Trophoblast cell (in vitro differentiated cells and primary cell): ENCODE results near the gene YWHAE.
A peak's percentile ranks its signal among the peaks of the same experiment; 100 is the strongest.

Experiments
- DNase-seq, 2 donors: peaks; one replicate each; pipeline ENCODE4 v3.0.0-alpha.2; 2016
- H2AFZ ChIP-seq: 2 replicates; pipeline ENCODE4 v1.6.1; 2013; ENCODE audit warnings: low read length, moderate library complexity, mild to moderate bottlenecking; ENCODE audit not compliant: insufficient read depth, poor library complexity
- H2AK5ac ChIP-seq: 2 replicates; pipeline ENCODE4 v1.6.1; 2013; ENCODE audit warnings: mild to moderate bottlenecking, low read length
- H2BK120ac ChIP-seq: 2 replicates; pipeline ENCODE4 v1.6.1; 2013; ENCODE audit warnings: low read length, mild to moderate bottlenecking, moderate library complexity; ENCODE audit not compliant: insufficient read depth, poor library complexity
- H2BK12ac ChIP-seq: 2 replicates; pipeline ENCODE4 v1.6.1; 2013; ENCODE audit warnings: mild to moderate bottlenecking, low read length, moderate library complexity
- H2BK5ac ChIP-seq: 2 replicates; pipeline ENCODE4 v1.6.1; 2013; ENCODE audit warnings: low read length, low read depth, moderate library complexity, mild to moderate bottlenecking; ENCODE audit not compliant: poor library complexity
- H3K14ac ChIP-seq: 2 replicates; pipeline ENCODE4 v1.6.1; 2013; ENCODE audit warnings: mild to moderate bottlenecking, low read length
- H3K18ac ChIP-seq: 2 replicates; pipeline ENCODE4 v1.6.1; 2013; ENCODE audit warnings: mild to moderate bottlenecking, low read length
- H3K23ac ChIP-seq: 2 replicates; pipeline ENCODE4 v1.6.1; 2013; ENCODE audit warnings: low read length
- H3K27ac ChIP-seq: 2 replicates; pipeline ENCODE4 v1.5.1; 2013; ENCODE audit warnings: low read depth, mild to moderate bottlenecking, inconsistent platforms, low read length, moderate library complexity
- H3K27me3 ChIP-seq: 2 replicates; pipeline ENCODE4 v1.6.1; 2013; ENCODE audit warnings: inconsistent platforms, mild to moderate bottlenecking, low read length, moderate library complexity; ENCODE audit not compliant: insufficient read depth
- H3K36me3 ChIP-seq, 2 experiments: 1 replicate in 1 of 2; 2 replicates in 1 of 2; pipeline ENCODE4 v1.6.1; 2013; ENCODE audit warnings: low read length in 2 of 2, mild to moderate bottlenecking in 2 of 2, moderate library complexity in 1 of 2; ENCODE audit not compliant: insufficient read depth in 2 of 2, control insufficient read depth in 1 of 2
- H3K4ac ChIP-seq: 2 replicates; pipeline ENCODE4 v1.6.1; 2013; ENCODE audit warnings: low read depth, mild to moderate bottlenecking, low read length, moderate library complexity
- H3K4me1 ChIP-seq, 2 experiments: 1 replicate in 1 of 2; 2 replicates in 1 of 2; pipeline ENCODE4 v1.6.1; 2013; ENCODE audit warnings: low read length in 2 of 2, mild to moderate bottlenecking in 2 of 2, moderate library complexity in 1 of 2; ENCODE audit not compliant: insufficient read depth in 2 of 2, control insufficient read depth in 1 of 2
- H3K4me2 ChIP-seq: 2 replicates; pipeline ENCODE4 v1.6.1; 2013; ENCODE audit warnings: inconsistent platforms, mild to moderate bottlenecking, low read length, moderate library complexity
- H3K4me3 ChIP-seq: 2 replicates; pipeline ENCODE4 v1.5.1; 2013; ENCODE audit warnings: mild to moderate bottlenecking, low read depth, low read length, inconsistent platforms
- H3K79me1 ChIP-seq: one replicate; pipeline ENCODE4 v1.6.1; 2013; ENCODE audit warnings: low read length
- H3K79me2 ChIP-seq: 2 replicates; pipeline ENCODE4 v1.6.1; 2013; ENCODE audit warnings: low read length, mild to moderate bottlenecking; ENCODE audit not compliant: control insufficient read depth, insufficient read depth, poor library complexity
- H3K9ac ChIP-seq: 2 replicates; pipeline ENCODE4 v1.6.1; 2013; ENCODE audit warnings: mild to moderate bottlenecking, low read length
- H3K9me3 ChIP-seq: 2 replicates; pipeline ENCODE4 v1.6.1; 2013; ENCODE audit warnings: low read depth, mild to moderate bottlenecking, control low read depth, inconsistent platforms, low read length; ENCODE audit not compliant: insufficient read depth
- H4K12ac ChIP-seq: 2 replicates; pipeline ENCODE4 v1.6.1; 2013; ENCODE audit warnings: low read depth, mild to moderate bottlenecking, low read length, moderate library complexity
- H4K8ac ChIP-seq: 2 replicates; pipeline ENCODE4 v1.6.1; 2013; ENCODE audit warnings: low read depth, mild to moderate bottlenecking, low read length, moderate library complexity
- H4K91ac ChIP-seq: one replicate; pipeline ENCODE4 v1.6.1; 2013; ENCODE audit warnings: low read depth, mild to moderate bottlenecking, low read length, moderate library complexity
- WGBS: extraction: QIAGEN DNeasy Blood & Tissue Kit; methylation state at CpG from one replicate; pipeline ENCODE4 v1.1.7; 2013; ENCODE audit warnings: missing lambda C conversion rate; ENCODE audit not compliant: insufficient read length, insufficient coverage; ENCODE audit errors: extremely low coverage; 5-methylcytosine and 5-hydroxymethylcytosine counted together

The YWHAE gene

GRCh38 chr17:1374431-1375177 is 25.4 kb downstream of the YWHAE start:
- Histone ChIP-seq H3K79me2 (peaks cover 37% of the 10 kb centered on the region), H2BK120ac (no peak overlapping the region), H3K27me3 (no peaks in the 10 kb centered on the region), H2BK5ac (no peak overlapping the region), H3K9me3 (peaks cover 2% of the 10 kb centered on the region), H3K14ac (no peak overlapping the region), H4K8ac (no peak overlapping the region), H2BK12ac (no peak overlapping the region), H3K9ac (no peak overlapping the region), H3K23ac (no peak overlapping the region), H4K91ac (no peak overlapping the region), H3K4me1 (peaks cover 3 to 8% of the 10 kb centered on the region in 2 experiments), H2AK5ac (no peak overlapping the region), H3K18ac (no peak overlapping the region), H3K4ac (peak overlapping the region; percentile 97), H4K12ac (no peak overlapping the region), H2AFZ (no peak overlapping the region), H3K36me3 (peaks cover 9 to 13% of the 10 kb centered on the region in 2 experiments), H3K4me2 (no peak overlapping the region), H3K27ac (no peak overlapping the region), H3K79me1 (no peaks in the 10 kb centered on the region), H3K4me3 (no peak overlapping the region)
- WGBS: no CpG with 5 or more reads among the region's 10 CpGs
- DNase-seq: no peak

GRCh38 chr17:1373707-1374237 is 26.2 kb downstream of the YWHAE start:
- Histone ChIP-seq H4K91ac (no peak overlapping the region), H3K27me3 (no peaks in the 10 kb centered on the region), H3K79me2 (peaks cover 37% of the 10 kb centered on the region), H3K4me1 (peaks cover 0 to 4% of the 10 kb centered on the region in 2 experiments), H3K18ac (no peak overlapping the region), H3K36me3 (peaks cover 7 to 13% of the 10 kb centered on the region in 2 experiments), H3K9me3 (peaks cover 2% of the 10 kb centered on the region), H3K79me1 (no peaks in the 10 kb centered on the region), H4K8ac (no peak overlapping the region), H3K27ac (no peak overlapping the region), H4K12ac (no peak overlapping the region), H3K9ac (no peak overlapping the region), H2AFZ (no peak overlapping the region), H2BK120ac (no peak overlapping the region), H3K4me3 (no peak overlapping the region), H3K23ac (no peak overlapping the region), H2BK12ac (no peak overlapping the region), H3K4ac (peak overlapping the region; percentile 29), H3K4me2 (no peak overlapping the region), H2AK5ac (no peak overlapping the region), H2BK5ac (no peak overlapping the region), H3K14ac (no peak overlapping the region)
- WGBS: no CpG with 5 or more reads among the region's 9 CpGs
- no peak for DNase-seq

GRCh38 chr17:1372618-1373017 is 27.4 kb downstream of the YWHAE start:
- no peak overlapping the region for H3K4me3 ChIP-seq
- H3K23ac ChIP-seq: no peak overlapping the region
- H4K8ac ChIP-seq: no peak overlapping the region
- no peaks in the 10 kb centered on the region for H3K27me3 ChIP-seq
- no peak overlapping the region for H3K14ac ChIP-seq
- no peak overlapping the region for H2AFZ ChIP-seq
- H4K91ac ChIP-seq: no peak overlapping the region
- DNase-seq: no peak
- H2AK5ac ChIP-seq: no peak overlapping the region
- peaks cover 0 to 2% of the 10 kb centered on the region in 2 experiments for H3K4me1 ChIP-seq
- H3K18ac ChIP-seq: no peak overlapping the region
- peaks cover 2% of the 10 kb centered on the region for H3K9me3 ChIP-seq
- H3K36me3 ChIP-seq: peaks cover 4 to 16% of the 10 kb centered on the region in 2 experiments
- H2BK12ac ChIP-seq: no peak overlapping the region
- peaks cover 35% of the 10 kb centered on the region for H3K79me2 ChIP-seq
- H3K9ac ChIP-seq: no peak overlapping the region
- no peak overlapping the region for H3K27ac ChIP-seq
- WGBS: no CpG with 5 or more reads among the region's 7 CpGs
- no peaks in the 10 kb centered on the region for H3K79me1 ChIP-seq
- H3K4me2 ChIP-seq: no peak overlapping the region
- H2BK5ac ChIP-seq: no peak overlapping the region
- H2BK120ac ChIP-seq: no peak overlapping the region
- H3K4ac ChIP-seq: peak overlapping the region; percentile 35
- no peak overlapping the region for H4K12ac ChIP-seq

- DNase-seq: no peak
- Histone ChIP-seq H3K4me3 (no peak overlapping the region), H4K91ac (no peak overlapping the region), H3K79me1 (no peaks in the 10 kb centered on the region), H3K14ac (no peak overlapping the region), H3K27ac (no peak overlapping the region), H4K12ac (no peak overlapping the region), H2AFZ (no peak overlapping the region), H3K9ac (no peak overlapping the region), H3K9me3 (peaks cover 2% of the 10 kb centered on the region), H3K18ac (no peak overlapping the region), H2AK5ac (no peak overlapping the region), H3K36me3 (peaks cover 4 to 16% of the 10 kb centered on the region in 2 experiments), H3K27me3 (no peaks in the 10 kb centered on the region), H4K8ac (no peak overlapping the region), H3K4me2 (no peak overlapping the region), H2BK120ac (no peak overlapping the region), H3K4me1 (peaks cover 0 to 5% of the 10 kb centered on the region in 2 experiments), H2BK5ac (no peak overlapping the region), H3K79me2 (peaks cover 32% of the 10 kb centered on the region), H3K23ac (no peak overlapping the region), H2BK12ac (no peak overlapping the region), H3K4ac (peak overlapping the region; percentile 35)
- no CpG with 5 or more reads among the region's 17 CpGs for WGBS
Measured at GRCh38 chr17:1371893-1372590, 28.0 kb downstream of the YWHAE start.
